Measurements from ENCODE around the gene IL11.

Gene IL11

GRCh38 chr19:55382522-55383054 lies 12.3 kb upstream of the IL11 start:
- Histone ChIP-seq H3K4me1 (ENCODE audit: control extremely low read depth in 1 of 4, control insufficient read depth in 4 of 4, insufficient read depth in 4 of 4, low read length in 3 of 4) (peaks cover 0 to 39% (median 38%) of the 10 kb centered on the region in 4 experiments), H3K9me3 (ENCODE audit: control extremely low read depth in 1 of 5, control insufficient read depth in 4 of 5, insufficient read depth in 2 of 5, low read depth in 1 of 5, low read length in 4 of 5) (no peaks in the 10 kb centered on the region), H3K27me3 (replicated peaks in 2 of 5; ENCODE audit: control insufficient read depth in 4 of 5, insufficient read depth in 5 of 5, low read length in 4 of 5) (peaks cover 0 to 5% (median 0%) of the 10 kb centered on the region in 5 experiments), H3K36me3 (ENCODE audit: control insufficient read depth in 4 of 4, insufficient read depth in 4 of 4, low read length in 3 of 4) (peaks cover 2 to 13% (median 10%) of the 10 kb centered on the region in 4 experiments), H3K27ac (ENCODE audit: insufficient read depth in 1 of 2, low read depth in 1 of 2, low read length in 2 of 2, poor library complexity in 1 of 2, severe bottlenecking in 2 of 2) (peak overlapping the region in 1 of 2 experiments; percentile 58), H3K4me3 (ENCODE audit: control insufficient read depth in 1 of 7, extremely low read depth in 1 of 7, insufficient read depth in 4 of 7, low read depth in 2 of 7, low read length in 6 of 7) (peak overlapping the region in 2 of 7 experiments; percentile 60 to 99)
- WGBS (ENCODE audit: insufficient coverage), result 100% methylated on average over 1 of the region's 3 CpGs
- CTCF ChIA-PET, result interaction anchor here (0.8 to 3.1 kb wide), 9 partner anchors 30 to 181 kb away, joined by 3 to 37 read pairs (median 5); partner anchors contain the start of gene KMT5C
- POLR2A ChIA-PET, result interaction anchor here (0.5 to 1.4 kb wide), 2 partner anchors 81 to 113 kb away, joined by 3 read pairs; no protein-coding TSS in a partner anchor
- no peak for DNase-seq

GRCh38 chr19:55382013-55382412 lies 11.8 kb upstream of the IL11 start:
- peaks cover 0 to 7% (median 4%) of the 10 kb centered on the region in 4 experiments for H3K36me3 ChIP-seq (ENCODE audit: control insufficient read depth in 4 of 4, insufficient read depth in 4 of 4, low read length in 3 of 4)
- H3K27ac ChIP-seq (ENCODE audit: insufficient read depth in 1 of 2, low read depth in 1 of 2, low read length in 2 of 2, poor library complexity in 1 of 2, severe bottlenecking in 2 of 2), result no peak overlapping the region
- H3K27me3 ChIP-seq (replicated peaks in 2 of 5; ENCODE audit: control insufficient read depth in 4 of 5, insufficient read depth in 5 of 5, low read length in 4 of 5), result peaks cover 0 to 9% (median 0%) of the 10 kb centered on the region in 5 experiments
- CTCF ChIA-PET, result no interaction called here
- H3K4me3 ChIP-seq (ENCODE audit: control insufficient read depth in 1 of 7, extremely low read depth in 1 of 7, insufficient read depth in 4 of 7, low read depth in 2 of 7, low read length in 6 of 7), result no peak overlapping the region
- no peak for DNase-seq
- H3K4me1 ChIP-seq (ENCODE audit: control extremely low read depth in 1 of 4, control insufficient read depth in 4 of 4, insufficient read depth in 4 of 4, low read length in 3 of 4), result peaks cover 0 to 34% (median 33%) of the 10 kb centered on the region in 4 experiments
- WGBS (ENCODE audit: insufficient coverage), result 92% methylated on average over 5 of the region's 5 CpGs
- POLR2A ChIA-PET, result no interaction called here
- no peaks in the 10 kb centered on the region for H3K9me3 ChIP-seq (ENCODE audit: control extremely low read depth in 1 of 5, control insufficient read depth in 4 of 5, insufficient read depth in 2 of 5, low read depth in 1 of 5, low read length in 4 of 5)

- CTCF ChIA-PET, result no interaction called here
- no peaks in the 10 kb centered on the region for H3K9me3 ChIP-seq (ENCODE audit: control extremely low read depth in 1 of 5, control insufficient read depth in 4 of 5, insufficient read depth in 2 of 5, low read depth in 1 of 5, low read length in 4 of 5)
- peaks cover 0 to 35% (median 6%) of the 10 kb centered on the region in 5 experiments for H3K27me3 ChIP-seq (replicated peaks in 2 of 5; ENCODE audit: control insufficient read depth in 4 of 5, insufficient read depth in 5 of 5, low read length in 4 of 5)
- peaks cover 0 to 15% (median 11%) of the 10 kb centered on the region in 4 experiments for H3K4me1 ChIP-seq (ENCODE audit: control extremely low read depth in 1 of 4, control insufficient read depth in 4 of 4, insufficient read depth in 4 of 4, low read length in 3 of 4)
- H3K27ac ChIP-seq (ENCODE audit: insufficient read depth in 1 of 2, low read depth in 1 of 2, low read length in 2 of 2, poor library complexity in 1 of 2, severe bottlenecking in 2 of 2), result no peak overlapping the region
- 100% methylated on average over 1 of the region's 11 CpGs for WGBS (ENCODE audit: insufficient coverage)
- H3K4me3 ChIP-seq (ENCODE audit: control insufficient read depth in 1 of 7, extremely low read depth in 1 of 7, insufficient read depth in 4 of 7, low read depth in 2 of 7, low read length in 6 of 7), result no peak overlapping the region
- POLR2A ChIA-PET, result no interaction called here
- H3K36me3 ChIP-seq (ENCODE audit: control insufficient read depth in 4 of 4, insufficient read depth in 4 of 4, low read length in 3 of 4), result no peaks in the 10 kb centered on the region
- no peak for DNase-seq
These were observed 8.9 kb upstream of the IL11 start for GRCh38 chr19:55379174-55379573.

GRCh38 chr19:55377356-55378131 lies 7.3 kb upstream of the IL11 start:
- 64% methylated on average over 43 of the region's 43 CpGs for WGBS (ENCODE audit: insufficient coverage)
- Histone ChIP-seq H3K4me3 (ENCODE audit: control insufficient read depth in 1 of 7, extremely low read depth in 1 of 7, insufficient read depth in 4 of 7, low read depth in 2 of 7, low read length in 6 of 7) (no peak overlapping the region), H3K27ac (ENCODE audit: insufficient read depth in 1 of 2, low read depth in 1 of 2, low read length in 2 of 2, poor library complexity in 1 of 2, severe bottlenecking in 2 of 2) (no peak overlapping the region), H3K27me3 (replicated peaks in 2 of 5; ENCODE audit: control insufficient read depth in 4 of 5, insufficient read depth in 5 of 5, low read length in 4 of 5) (peaks cover 0 to 51% (median 6%) of the 10 kb centered on the region in 5 experiments), H3K36me3 (ENCODE audit: control insufficient read depth in 4 of 4, insufficient read depth in 4 of 4, low read length in 3 of 4) (no peaks in the 10 kb centered on the region), H3K4me1 (ENCODE audit: control extremely low read depth in 1 of 4, control insufficient read depth in 4 of 4, insufficient read depth in 4 of 4, low read length in 3 of 4) (peaks cover 0 to 12% (median 8%) of the 10 kb centered on the region in 4 experiments), H3K9me3 (ENCODE audit: control extremely low read depth in 1 of 5, control insufficient read depth in 4 of 5, insufficient read depth in 2 of 5, low read depth in 1 of 5, low read length in 4 of 5) (no peaks in the 10 kb centered on the region)
- ChIA-PET CTCF (interaction anchor here (0.5 kb wide), 1 partner anchor 18 kb away, joined by 3 read pairs; no protein-coding TSS in a partner anchor), POLR2A (no interaction called here)
- no peak for DNase-seq

GRCh38 chr19:55376241-55376933 lies 6.1 kb upstream of the IL11 start, which contains the start of gene TMEM190:
TMEM190 (plus strand) TSS chr19:55376826; CDS start chr19:55376854, 28 bp downstream.
- H3K4me1 ChIP-seq (ENCODE audit: control extremely low read depth in 1 of 4, control insufficient read depth in 4 of 4, insufficient read depth in 4 of 4, low read length in 3 of 4), result peaks cover 0 to 14% (median 12%) of the 10 kb centered on the region in 4 experiments
- no peak for DNase-seq
- H3K27ac ChIP-seq (ENCODE audit: insufficient read depth in 1 of 2, low read depth in 1 of 2, low read length in 2 of 2, poor library complexity in 1 of 2, severe bottlenecking in 2 of 2), result no peak within 1 kb of the TSS
- H3K9me3 ChIP-seq (ENCODE audit: control extremely low read depth in 1 of 5, control insufficient read depth in 4 of 5, insufficient read depth in 2 of 5, low read depth in 1 of 5, low read length in 4 of 5), result no peaks in the 10 kb centered on the region
- 67% methylated on average over 15 of the region's 21 CpGs for WGBS (ENCODE audit: insufficient coverage)
- H3K27me3 ChIP-seq (replicated peaks in 2 of 5; ENCODE audit: control insufficient read depth in 4 of 5, insufficient read depth in 5 of 5, low read length in 4 of 5), result peaks cover 0 to 61% (median 12%) of the 10 kb centered on the region in 5 experiments
- CTCF ChIA-PET, result no interaction called here
- POLR2A ChIA-PET, result no interaction called here
- no peaks in the 10 kb centered on the region for H3K36me3 ChIP-seq (ENCODE audit: control insufficient read depth in 4 of 4, insufficient read depth in 4 of 4, low read length in 3 of 4)
- no peak within 1 kb of the TSS for H3K4me3 ChIP-seq (ENCODE audit: control insufficient read depth in 1 of 7, extremely low read depth in 1 of 7, insufficient read depth in 4 of 7, low read depth in 2 of 7, low read length in 6 of 7)

- no peak for DNase-seq
- CTCF ChIA-PET, result interaction anchor here (0.6 to 1.3 kb wide), 2 partner anchors 10 to 85 kb away, joined by 3 to 4 read pairs; no protein-coding TSS in a partner anchor
- Histone ChIP-seq H3K4me3 (ENCODE audit: control insufficient read depth in 1 of 7, extremely low read depth in 1 of 7, insufficient read depth in 4 of 7, low read depth in 2 of 7, low read length in 6 of 7) (no peak overlapping the region), H3K27me3 (replicated peaks in 2 of 5; ENCODE audit: control insufficient read depth in 4 of 5, insufficient read depth in 5 of 5, low read length in 4 of 5) (peaks cover 0 to 81% (median 19%) of the 10 kb centered on the region in 5 experiments), H3K9me3 (ENCODE audit: control extremely low read depth in 1 of 5, control insufficient read depth in 4 of 5, insufficient read depth in 2 of 5, low read depth in 1 of 5, low read length in 4 of 5) (no peaks in the 10 kb centered on the region), H3K27ac (ENCODE audit: insufficient read depth in 1 of 2, low read depth in 1 of 2, low read length in 2 of 2, poor library complexity in 1 of 2, severe bottlenecking in 2 of 2) (no peak overlapping the region), H3K4me1 (ENCODE audit: control extremely low read depth in 1 of 4, control insufficient read depth in 4 of 4, insufficient read depth in 4 of 4, low read length in 3 of 4) (peaks cover 0 to 22% (median 18%) of the 10 kb centered on the region in 4 experiments), H3K36me3 (ENCODE audit: control insufficient read depth in 4 of 4, insufficient read depth in 4 of 4, low read length in 3 of 4) (no peaks in the 10 kb centered on the region)
- POLR2A ChIA-PET, result no interaction called here
- WGBS (ENCODE audit: insufficient coverage), result 48% methylated on average over 14 of the region's 31 CpGs
These were observed 3.9 kb upstream of the IL11 start for GRCh38 chr19:55373993-55374757.

Data from common myeloid progenitor, CD34-positive (primary cell).